ENCODE data around the gene VPS72. TPM values are rescaled to one million over a fixed set of nuclear protein-coding genes. Genes with fewer than 3 reads are reported as not detected.

The VPS72 gene
- total RNA-seq, 1 donor from 2014 or later, result 75.3 TPM

DNA sequence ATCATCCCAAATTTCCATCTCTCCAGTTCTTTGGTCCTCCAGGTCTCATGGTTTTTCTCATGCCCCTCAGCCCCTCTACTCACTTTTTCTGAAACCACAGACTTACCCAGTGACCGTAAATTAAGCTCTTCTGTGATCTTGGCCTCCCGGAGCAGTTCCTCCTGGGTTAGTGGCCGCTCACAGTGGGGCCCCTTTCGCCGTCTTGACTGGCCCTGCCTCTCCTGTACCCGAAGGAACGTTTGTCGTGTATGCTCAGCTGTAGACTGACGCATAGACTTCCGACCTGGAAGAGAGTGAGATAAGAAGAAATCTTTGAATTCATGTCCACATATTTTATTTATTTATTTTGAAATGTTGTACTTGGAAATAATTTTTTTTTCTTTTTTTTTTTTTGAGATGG is 5.8 kb downstream of the VPS72 start:
- DNase-seq, result no peak

- no peak for DNase-seq
Measured at GRCh38 chr1:151176514-151177045, 13.4 kb downstream of the VPS72 start.

DNA sequence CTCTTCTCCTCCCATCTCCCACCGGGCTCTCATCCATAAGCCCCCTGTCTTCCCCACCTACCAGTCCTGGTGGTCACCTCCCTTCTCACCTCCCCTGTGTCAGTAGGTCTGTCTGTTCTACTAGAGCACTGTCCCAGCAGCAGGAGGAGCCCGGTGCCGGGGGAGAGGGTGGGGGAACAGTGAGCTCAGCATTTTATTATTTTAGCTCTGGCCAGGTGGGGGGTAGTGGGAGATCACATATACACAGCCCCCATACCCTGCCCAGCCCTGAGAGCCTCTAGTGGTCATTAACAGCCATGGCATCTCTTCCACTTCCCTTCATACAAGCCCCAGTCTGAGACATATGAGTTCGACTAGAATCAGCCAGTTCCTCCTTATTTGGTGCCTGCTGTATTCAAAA is 14.1 kb downstream of the VPS72 start, which contains the start of gene TMOD4:
Gene TMOD4, minus strand, starts transcription at position 119 of the 400 bp plus-strand sequence. CDS start 1,106 bp downstream, outside the sequence.
- DNase-seq, result no peak

DNA sequence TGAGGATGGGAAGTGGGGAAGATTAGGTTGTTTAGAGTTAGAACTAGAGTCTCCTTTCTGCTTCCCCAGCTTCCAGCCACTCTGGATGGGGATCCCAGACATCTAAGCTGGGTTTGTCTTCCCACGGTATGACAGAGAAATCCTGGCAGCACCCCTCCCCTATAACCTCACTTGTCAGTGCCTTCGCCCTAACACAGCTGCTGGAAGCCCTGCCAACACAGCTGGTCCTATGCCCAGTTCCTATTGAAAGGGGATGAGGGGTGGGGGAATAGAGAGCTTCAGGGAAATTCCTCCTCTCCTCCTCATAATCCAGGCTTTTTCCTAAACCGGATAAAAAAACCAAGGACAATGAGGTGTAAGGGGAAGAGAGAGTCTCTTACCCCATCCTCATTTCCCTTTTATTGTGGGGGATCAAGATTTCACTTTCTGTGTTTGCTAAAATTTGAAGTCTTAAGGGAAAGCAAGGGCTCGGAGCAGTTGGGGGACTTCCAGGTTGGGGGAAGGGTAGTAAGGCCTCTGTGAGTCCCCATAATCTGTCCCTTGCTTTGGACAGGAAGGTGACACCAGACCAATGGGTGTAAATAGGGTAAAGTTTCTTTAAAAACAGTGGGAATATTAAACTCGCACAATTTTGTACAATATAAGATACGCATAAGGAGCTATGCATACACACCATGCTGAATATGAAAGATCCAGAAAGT is 14.8 kb downstream of the VPS72 start:
- DNase-seq, result peak; percentile 65

DNA sequence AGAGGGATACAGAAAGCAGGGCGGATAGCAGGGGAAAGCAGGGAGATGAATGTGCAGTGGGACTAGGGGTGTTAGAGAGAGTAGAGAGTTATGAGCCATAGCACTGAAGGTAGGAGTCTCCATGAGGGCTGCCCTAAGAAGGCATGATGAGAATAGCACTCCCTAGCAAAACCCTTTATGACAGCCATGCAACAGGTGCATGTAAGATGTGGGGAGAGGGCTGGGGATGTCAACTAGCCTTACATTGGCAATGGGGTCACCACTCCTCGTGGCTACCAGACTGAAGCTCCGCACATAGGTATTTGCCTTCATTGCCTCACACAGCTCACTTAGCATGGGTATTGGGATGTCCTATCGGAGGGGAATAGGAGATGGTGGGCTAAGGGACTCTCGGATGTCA is 18.8 kb downstream of the VPS72 start:
- no peak for DNase-seq

- DNase-seq, result no peak
Measured at GRCh38 chr1:151167116-151167515, 22.9 kb downstream of the VPS72 start.

GRCh38 chr1:151166505-151166956 is 23.5 kb downstream of the VPS72 start:
- DNase-seq, result no peak

DNA sequence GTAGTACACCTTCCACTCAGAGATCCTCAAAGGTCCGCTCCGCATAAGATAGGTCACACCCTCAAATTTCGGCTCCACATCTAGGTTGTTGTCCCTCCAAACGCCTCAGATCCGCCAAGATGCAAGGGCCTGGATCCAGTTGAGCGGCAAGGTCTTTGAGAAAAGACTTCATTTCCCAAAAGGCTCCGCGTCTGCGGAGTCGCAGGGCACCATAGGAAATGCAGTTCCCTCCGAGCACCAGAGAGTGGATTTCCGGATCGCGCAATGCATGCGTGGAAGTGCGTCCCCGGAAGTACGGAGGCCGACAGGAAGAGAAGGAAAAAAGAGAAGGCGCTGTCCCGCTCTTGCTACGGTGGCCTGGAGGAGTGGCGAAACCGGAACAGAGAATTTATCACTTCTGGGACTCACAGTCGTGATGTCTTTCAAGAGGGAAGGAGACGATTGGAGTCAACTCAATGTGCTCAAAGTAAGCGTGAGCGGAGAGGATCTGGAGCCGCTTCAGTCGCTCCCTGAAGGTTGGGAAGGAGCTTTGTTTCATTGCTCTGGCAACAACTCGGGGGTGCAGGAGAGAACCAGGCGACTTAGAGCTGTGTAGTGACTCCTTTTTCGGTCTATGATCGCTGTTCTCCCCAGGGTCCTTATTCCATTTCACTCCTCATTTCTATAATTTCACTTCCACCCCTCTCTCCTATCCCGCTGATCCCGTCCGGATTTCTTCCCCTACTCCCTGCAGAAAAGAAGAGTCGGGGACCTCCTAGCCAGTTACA is 24.1 kb downstream of the VPS72 start, which contains the start of the genes LYSMD1 and SCNM1:
Gene LYSMD1, minus strand, starts transcription at position 165 of the 767 bp plus-strand sequence. CDS start 644 bp downstream, outside the sequence.
Gene SCNM1, plus strand, starts transcription at position 407 of the 767 bp plus-strand sequence. Its CDS starts 9 bp downstream, at position 416.
- DNase-seq, result peak; percentile 96

- DNase-seq, result peak; percentile 67
Measured at GRCh38 chr1:151165281-151165737, 24.7 kb downstream of the VPS72 start.

DNA sequence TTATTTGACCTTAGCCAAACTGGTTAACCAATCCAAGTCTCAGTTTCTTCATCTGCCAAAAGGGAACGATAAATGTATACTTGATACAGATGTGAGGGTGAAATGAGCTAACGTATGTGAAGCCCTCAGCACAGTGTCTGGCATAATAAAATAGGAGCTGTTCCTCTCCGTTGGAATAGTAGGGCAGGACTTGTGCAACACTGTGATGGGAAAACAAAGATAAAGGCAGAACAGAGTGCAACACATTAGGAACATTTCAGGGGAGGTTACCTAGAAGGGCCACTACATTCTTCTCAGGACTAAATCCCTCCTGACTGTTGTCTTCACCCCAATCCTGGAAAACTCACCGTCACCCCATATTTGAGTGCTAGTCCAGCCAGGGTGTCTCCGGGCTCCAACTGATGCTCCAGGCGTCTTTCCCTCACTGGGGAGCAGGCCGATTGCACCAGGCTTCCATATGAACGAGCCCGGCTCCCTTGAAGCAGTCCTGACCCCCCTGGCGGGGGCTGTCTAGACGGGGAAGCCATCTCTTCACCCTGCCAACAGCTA is 25.2 kb downstream of the VPS72 start:
- DNase-seq, result no peak

GRCh38 chr1:151159373-151159772 is 30.6 kb downstream of the VPS72 start:
- no peak for DNase-seq

DNA sequence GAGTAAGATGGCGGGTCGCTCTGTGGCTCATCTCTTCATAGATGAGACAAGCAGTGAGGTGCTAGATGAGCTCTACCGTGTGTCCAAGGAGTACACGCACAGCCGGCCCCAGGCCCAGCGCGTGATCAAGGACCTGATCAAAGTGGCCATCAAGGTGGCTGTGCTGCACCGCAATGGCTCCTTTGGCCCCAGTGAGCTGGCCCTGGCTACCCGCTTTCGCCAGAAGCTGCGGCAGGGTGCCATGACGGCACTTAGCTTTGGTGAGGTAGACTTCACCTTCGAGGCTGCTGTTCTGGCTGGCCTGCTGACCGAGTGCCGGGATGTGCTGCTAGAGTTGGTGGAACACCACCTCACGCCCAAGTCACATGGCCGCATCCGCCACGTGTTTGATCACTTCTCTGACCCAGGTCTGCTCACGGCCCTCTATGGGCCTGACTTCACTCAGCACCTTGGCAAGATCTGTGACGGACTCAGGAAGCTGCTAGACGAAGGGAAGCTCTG is 31.2 kb downstream of the VPS72 start:
- no peak for DNase-seq

DNA sequence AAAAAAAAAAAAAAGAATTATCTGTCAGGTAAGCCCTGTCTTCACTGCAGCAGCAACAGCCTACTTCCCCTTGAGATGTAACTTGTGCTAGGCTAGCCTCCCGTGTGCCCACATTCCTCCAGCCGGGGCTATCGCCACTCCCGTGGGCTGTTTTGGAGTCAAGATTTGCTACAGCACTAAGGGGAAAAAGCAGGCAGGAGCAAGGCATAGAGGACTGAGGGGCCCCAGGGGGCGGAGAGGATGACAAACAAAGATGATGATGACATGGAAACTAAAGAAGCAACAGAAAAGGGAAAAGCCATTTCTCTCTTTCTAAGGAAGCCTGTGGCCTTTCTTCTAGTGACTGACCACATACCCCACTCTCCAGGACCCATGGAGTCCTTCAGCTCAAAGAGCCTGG is 31.7 kb downstream of the VPS72 start:
- DNase-seq, result no peak

- DNase-seq, result no peak
Measured at GRCh38 chr1:151157067-151157531, 32.9 kb downstream of the VPS72 start.

GRCh38 chr1:151156515-151156819 is 33.5 kb downstream of the VPS72 start, which contains the start of gene TNFAIP8L2:
Gene TNFAIP8L2, plus strand, starts transcription at chr1:151156649. Its CDS starts 2,049 bp downstream, at chr1:151158698.
- DNase-seq, result no peak

DNA sequence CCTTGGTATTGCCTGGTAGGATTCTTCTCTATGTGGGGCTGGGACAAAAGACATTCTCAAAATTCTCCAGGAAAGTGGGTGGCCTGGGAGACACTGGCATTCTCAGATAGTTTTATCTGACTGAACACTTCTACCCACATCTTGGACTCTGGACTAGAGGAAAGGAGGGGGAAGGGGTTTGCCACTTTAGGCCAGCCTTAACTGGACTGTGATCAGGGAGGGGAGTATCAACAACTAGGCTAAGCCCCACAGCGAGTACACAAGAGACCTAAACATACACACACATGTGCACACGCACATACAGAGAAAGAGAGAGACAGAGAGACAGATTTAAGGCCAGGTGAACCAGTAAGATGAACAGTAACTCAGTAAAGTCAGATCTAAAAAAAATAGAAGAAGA is 42.3 kb downstream of the VPS72 start:
- DNase-seq, result no peak

- DNase-seq, result no peak
Measured at GRCh38 chr1:151147132-151147503, 42.9 kb downstream of the VPS72 start.

- peak; percentile 97 for DNase-seq
Measured at GRCh38 chr1:151146412-151147131, 43.4 kb downstream of the VPS72 start, which contains the start of gene SEMA6C. Gene SEMA6C, minus strand, starts transcription at chr1:151146631. Its CDS starts 4,010 bp downstream, at chr1:151142621.

GRCh38 chr1:151146072-151146411 is 44.0 kb downstream of the VPS72 start:
- DNase-seq, result no peak

GRCh38 chr1:151145304-151146071 is 44.5 kb downstream of the VPS72 start:
- peak; percentile 45 for DNase-seq
